Activated CD4-positive, alpha-beta T cell treated with anti-CD3 and anti-CD28 coated beads, Interleukin-2, Interleukin-6, amounts not matched to agents 100 ng/mL and 50 ng/mL, durations not matched to agents 16 hours and 8 hours (primary cell): ENCODE data around the gene STIM1.

Experiments
- DNase-seq: peaks from one replicate; pipeline ENCODE4 v3.0.0-alpha.2; 2020

STIM1 gene

GRCh38 chr11:3856856-3857553, 1.5 kb downstream of the STIM1 start:
- no peak for DNase-seq

GRCh38 chr11:3857628-3858027, 2.2 kb downstream of the STIM1 start:
- DNase-seq = no peak

- DNase-seq = peak; percentile 56
These were observed 4.0 kb downstream of the STIM1 start for GRCh38 chr11:3859373-3859881.

- peak; percentile 41 for DNase-seq
These were observed 4.9 kb downstream of the STIM1 start for GRCh38 chr11:3860375-3860774.

- DNase-seq = peak; percentile 69
These were observed 5.5 kb downstream of the STIM1 start for GRCh38 chr11:3860898-3861393.

- peak; percentile 58 for DNase-seq
These were observed 6.2 kb downstream of the STIM1 start for GRCh38 chr11:3861683-3862082.

GRCh38 chr11:3865388-3866193, 10.1 kb downstream of the STIM1 start:
- DNase-seq = no peak

GRCh38 chr11:3866206-3866605, 10.7 kb downstream of the STIM1 start:
- no peak for DNase-seq

- no peak for DNase-seq
These were observed 11.4 kb downstream of the STIM1 start for GRCh38 chr11:3866836-3867208.

GRCh38 chr11:3867209-3868091, 12.0 kb downstream of the STIM1 start:
- DNase-seq = peak; percentile 49

GRCh38 chr11:3873712-3874349, 18.4 kb downstream of the STIM1 start:
- DNase-seq = no peak

- DNase-seq = no peak
These were observed 21.1 kb downstream of the STIM1 start for GRCh38 chr11:3876613-3877012.

GRCh38 chr11:3877364-3878257, 22.1 kb downstream of the STIM1 start:
- no peak for DNase-seq

- DNase-seq = no peak
These were observed 22.8 kb downstream of the STIM1 start for GRCh38 chr11:3878258-3878584.

- DNase-seq = no peak
These were observed 23.9 kb downstream of the STIM1 start for GRCh38 chr11:3879216-3879966.

- DNase-seq = no peak
These were observed 24.6 kb downstream of the STIM1 start for GRCh38 chr11:3879967-3880542.

GRCh38 chr11:3880724-3881123, 25.3 kb downstream of the STIM1 start:
- no peak for DNase-seq

GRCh38 chr11:3882655-3883054, 27.2 kb downstream of the STIM1 start:
- no peak for DNase-seq

GRCh38 chr11:3885855-3886254, 30.4 kb downstream of the STIM1 start:
- no peak for DNase-seq

- no peak for DNase-seq
These were observed 31.5 kb downstream of the STIM1 start for GRCh38 chr11:3886985-3887384.
